ENCODE results near the gene DDX27.

Gene DDX27

GRCh38 chr20:49237531-49237930, 18.3 kb downstream of the DDX27 start:
- POLR2A ChIA-PET: interaction anchor here (0.8 to 1.0 kb wide), 2 partner anchors 25 to 32 kb away, joined by 4 read pairs; no protein-coding TSS in a partner anchor
- DNase-seq (ENCODE audit: extremely low spot score): no peak
- TF ChIP-seq CTCF (IDR thresholded peaks at IDR 0.05; ENCODE audit: control extremely low read depth, extremely low read depth, low read depth, missing control alignments): no peak
- CTCF ChIA-PET: interaction anchor here (0.9 to 2.8 kb wide), 6 partner anchors 9 to 96 kb away, joined by 3 to 29 read pairs (median 4); partner anchors contain the start of gene DDX27

GRCh38 chr20:49245921-49246740, 26.9 kb downstream of the DDX27 start:
- DNase-seq (ENCODE audit: extremely low spot score): peak; percentile 60
- POLR2A ChIA-PET: no interaction called here
- CTCF ChIA-PET: interaction anchor here (0.6 to 5.1 kb wide), 27 partner anchors 8 to 168 kb away, joined by 3 to 29 read pairs (median 4); no protein-coding TSS in a partner anchor
- TF ChIP-seq CTCF (IDR thresholded peaks at IDR 0.05; ENCODE audit: control extremely low read depth, extremely low read depth, low read depth, missing control alignments): peak; percentile 66

GRCh38 chr20:49247169-49247723, 28.0 kb downstream of the DDX27 start:
- no peak for DNase-seq (ENCODE audit: extremely low spot score)
- TF ChIP-seq CTCF (IDR thresholded peaks at IDR 0.05; ENCODE audit: control extremely low read depth, extremely low read depth, low read depth, missing control alignments): no peak
- ChIA-PET POLR2A (no interaction called here), CTCF (interaction anchor here (0.9 to 2.8 kb wide), 16 partner anchors 8 to 303 kb away, joined by 3 to 29 read pairs (median 4); no protein-coding TSS in a partner anchor)

- TF ChIP-seq CTCF (IDR thresholded peaks at IDR 0.05; ENCODE audit: control extremely low read depth, extremely low read depth, low read depth, missing control alignments): no peak
- ChIA-PET CTCF (interaction anchor here (0.9 to 2.8 kb wide), 10 partner anchors 8 to 303 kb away, joined by 3 to 29 read pairs (median 6); no protein-coding TSS in a partner anchor), POLR2A (no interaction called here)
- no peak for DNase-seq (ENCODE audit: extremely low spot score)
Measured at GRCh38 chr20:49247792-49248191, 28.6 kb downstream of the DDX27 start.

- ChIA-PET CTCF (interaction anchor here (1.3 to 2.7 kb wide), 5 partner anchors 7 to 236 kb away, joined by 3 to 29 read pairs (median 5); no protein-coding TSS in a partner anchor), POLR2A (no interaction called here)
- no peak for DNase-seq (ENCODE audit: extremely low spot score)
Measured at GRCh38 chr20:49248301-49248700, 29.1 kb downstream of the DDX27 start.

More at GRCh38 chr20:49248301-49248700, 29.1 kb downstream of the DDX27 start:
- TF ChIP-seq CTCF (IDR thresholded peaks at IDR 0.05; ENCODE audit: control extremely low read depth, extremely low read depth, low read depth, missing control alignments): no peak

Data from GM10248 (cell line).